Gastrocnemius medialis (tissue), 4 donors: ENCODE results near the gene PRMT7.

ENCODE experiments used
- POLR2A ChIP-seq, 2 donors: fragments of 450-650 bp; IDR thresholded peaks; one replicate each; pipeline ENCODE4 v1.6.1; 2017; ENCODE audit warnings: antibody characterized with exemption in 2 of 2, mild to moderate bottlenecking in 2 of 2, moderate library complexity in 2 of 2
- TF ChIP-seq, protein P1 (sequence below), 5 experiments: fragments of 450-650 bp in 3 of 5; fragments of 200-600 bp in 2 of 5; sonication (generic) in 2 of 5; IDR thresholded peaks in 4 of 5; conservative IDR thresholded peaks in 1 of 5; 1 replicate in 4 of 5; 2 replicates in 1 of 5; pipeline ENCODE4 v1.5.1; 2016 to 2019; ENCODE audit warnings: antibody characterized with exemption in 5 of 5, mild to moderate bottlenecking in 3 of 5, moderate library complexity in 3 of 5

GRCh38 chr16:68360956-68361355 is 50.1 kb downstream of the PRMT7 start:
- TF ChIP-seq, protein P1, sequence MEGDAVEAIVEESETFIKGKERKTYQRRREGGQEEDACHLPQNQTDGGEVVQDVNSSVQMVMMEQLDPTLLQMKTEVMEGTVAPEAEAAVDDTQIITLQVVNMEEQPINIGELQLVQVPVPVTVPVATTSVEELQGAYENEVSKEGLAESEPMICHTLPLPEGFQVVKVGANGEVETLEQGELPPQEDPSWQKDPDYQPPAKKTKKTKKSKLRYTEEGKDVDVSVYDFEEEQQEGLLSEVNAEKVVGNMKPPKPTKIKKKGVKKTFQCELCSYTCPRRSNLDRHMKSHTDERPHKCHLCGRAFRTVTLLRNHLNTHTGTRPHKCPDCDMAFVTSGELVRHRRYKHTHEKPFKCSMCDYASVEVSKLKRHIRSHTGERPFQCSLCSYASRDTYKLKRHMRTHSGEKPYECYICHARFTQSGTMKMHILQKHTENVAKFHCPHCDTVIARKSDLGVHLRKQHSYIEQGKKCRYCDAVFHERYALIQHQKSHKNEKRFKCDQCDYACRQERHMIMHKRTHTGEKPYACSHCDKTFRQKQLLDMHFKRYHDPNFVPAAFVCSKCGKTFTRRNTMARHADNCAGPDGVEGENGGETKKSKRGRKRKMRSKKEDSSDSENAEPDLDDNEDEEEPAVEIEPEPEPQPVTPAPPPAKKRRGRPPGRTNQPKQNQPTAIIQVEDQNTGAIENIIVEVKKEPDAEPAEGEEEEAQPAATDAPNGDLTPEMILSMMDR (IDR thresholded peaks at IDR 0.05 in 4 of 5, conservative IDR thresholded peaks at IDR 0.05 in 1 of 5), result no peak
- TF ChIP-seq POLR2A (IDR thresholded peaks at IDR 0.05), result no peak
